ENCODE results near the gene PINLYP. TPM values are rescaled to one million over a fixed set of nuclear protein-coding genes. Genes with fewer than 3 reads are reported as not detected.

PINLYP gene
- total RNA-seq, 1 experiment from 2014 or later, result 11.9 TPM

DNA sequence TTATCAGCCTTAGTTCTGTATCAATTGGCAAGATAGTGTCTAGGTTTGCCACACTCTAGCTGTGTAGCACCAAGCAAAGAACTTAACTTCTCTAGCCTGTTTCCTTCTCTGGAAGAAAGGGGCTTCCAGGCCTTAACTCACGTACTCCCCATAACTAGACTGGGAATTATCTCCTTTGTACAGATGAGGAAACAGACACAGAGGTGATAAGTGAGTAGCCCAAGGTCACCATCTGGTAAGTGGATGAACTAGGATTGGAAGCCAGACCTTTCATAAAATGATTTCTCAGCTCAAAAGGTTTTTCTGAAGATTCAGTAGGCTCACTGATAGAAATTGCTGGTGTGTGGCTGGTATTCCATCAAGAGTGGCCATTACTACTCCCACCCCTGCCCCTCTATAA lies 40.7 kb downstream of the PINLYP start:
- H3K4me1 Mint-ChIP-seq, result peaks cover 11 to 14% of the 10 kb centered on the region in 2 experiments
- no peak overlapping the region for H3K27ac ChIP-seq (ENCODE audit: insufficient read length, low read depth, low read length)
- H3K79me2 ChIP-seq (ENCODE audit: insufficient read depth, low read length), result no peaks in the 10 kb centered on the region
- H2BK15ac ChIP-seq (ENCODE audit: low read depth, low read length), result no peak overlapping the region
- H2BK20ac ChIP-seq (ENCODE audit: low read depth, low read length, poor library complexity, severe bottlenecking), result no peak overlapping the region
- H2AK5ac ChIP-seq (ENCODE audit: insufficient read length, low read length), result no peak overlapping the region
- H4K8ac ChIP-seq (replicated peaks; ENCODE audit: insufficient read length, low read depth, low read length), result no peak overlapping the region
- no peak overlapping the region for H4K91ac ChIP-seq (ENCODE audit: insufficient read length, low read depth, low read length)
- H3K18ac ChIP-seq (ENCODE audit: insufficient read length, low read depth, low read length), result no peak overlapping the region
- TF ChIP-seq, protein P1, sequence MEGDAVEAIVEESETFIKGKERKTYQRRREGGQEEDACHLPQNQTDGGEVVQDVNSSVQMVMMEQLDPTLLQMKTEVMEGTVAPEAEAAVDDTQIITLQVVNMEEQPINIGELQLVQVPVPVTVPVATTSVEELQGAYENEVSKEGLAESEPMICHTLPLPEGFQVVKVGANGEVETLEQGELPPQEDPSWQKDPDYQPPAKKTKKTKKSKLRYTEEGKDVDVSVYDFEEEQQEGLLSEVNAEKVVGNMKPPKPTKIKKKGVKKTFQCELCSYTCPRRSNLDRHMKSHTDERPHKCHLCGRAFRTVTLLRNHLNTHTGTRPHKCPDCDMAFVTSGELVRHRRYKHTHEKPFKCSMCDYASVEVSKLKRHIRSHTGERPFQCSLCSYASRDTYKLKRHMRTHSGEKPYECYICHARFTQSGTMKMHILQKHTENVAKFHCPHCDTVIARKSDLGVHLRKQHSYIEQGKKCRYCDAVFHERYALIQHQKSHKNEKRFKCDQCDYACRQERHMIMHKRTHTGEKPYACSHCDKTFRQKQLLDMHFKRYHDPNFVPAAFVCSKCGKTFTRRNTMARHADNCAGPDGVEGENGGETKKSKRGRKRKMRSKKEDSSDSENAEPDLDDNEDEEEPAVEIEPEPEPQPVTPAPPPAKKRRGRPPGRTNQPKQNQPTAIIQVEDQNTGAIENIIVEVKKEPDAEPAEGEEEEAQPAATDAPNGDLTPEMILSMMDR (conservative IDR thresholded peaks at IDR 0.05), result no peak
- no peaks in the 10 kb centered on the region for H3K27me3 ChIP-seq (ENCODE audit: insufficient read depth, low read length)
- peaks cover 28 to 30% (median 29%) of the 10 kb centered on the region in 3 experiments for H3K36me3 Mint-ChIP-seq (ENCODE audit: insufficient read depth in 1 of 3, low read depth in 3 of 3)
- no peak overlapping the region for H2BK12ac ChIP-seq (ENCODE audit: insufficient read length, low read depth, low read length)
- H3K27me3 Mint-ChIP-seq (ENCODE audit: low read depth), result no peaks in the 10 kb centered on the region; the same call in 1 of the 2 replicates
- H4K5ac ChIP-seq (ENCODE audit: insufficient read length, low read depth, low read length), result no peak overlapping the region
- H3K9me3 Mint-ChIP-seq, result peaks cover 3% of the 10 kb centered on the region in 2 experiments; a peak in 4 of 5 replicates
- no CpG with 5 or more reads among the region's 1 CpG for WGBS (ENCODE audit: extremely low coverage, insufficient read length, low lambda C conversion rate)
- H3K4ac ChIP-seq (ENCODE audit: low read depth, low read length), result no peak overlapping the region
- no peak overlapping the region for H3K4me2 ChIP-seq (ENCODE audit: insufficient read depth, insufficient read length, low read length)
- no peak overlapping the region for H3K27ac Mint-ChIP-seq
- H3K14ac ChIP-seq (ENCODE audit: insufficient read depth, low read length), result no peak overlapping the region
- no peak overlapping the region for H2BK5ac ChIP-seq (ENCODE audit: insufficient read length, low read length)
- H3K23me2 ChIP-seq (ENCODE audit: insufficient read length, low read depth, low read length, poor library complexity, severe bottlenecking), result peaks cover 14% of the 10 kb centered on the region
- H3K56ac ChIP-seq (ENCODE audit: insufficient read length, low read depth, low read length), result no peak overlapping the region
- no peak overlapping the region for H2AFZ ChIP-seq (ENCODE audit: low read length)
- no peaks in the 10 kb centered on the region for H3K79me1 ChIP-seq (ENCODE audit: insufficient read depth, low read depth, low read length, poor library complexity, severe bottlenecking)
- peak overlapping the region; percentile 19 for H3K9ac ChIP-seq (ENCODE audit: extremely low read depth, insufficient read length, low read length)
- no peaks in the 10 kb centered on the region for H3K9me3 ChIP-seq (ENCODE audit: control insufficient read depth, low read depth, low read length)
- DNase-seq, result no peak
- H3K4me1 ChIP-seq (ENCODE audit: insufficient read depth, low read length), result no peaks in the 10 kb centered on the region; the same call in 1 of the 2 replicates
- H3T11ph ChIP-seq (ENCODE audit: low read length), result no peak overlapping the region
- H3K23ac ChIP-seq (ENCODE audit: insufficient read length, low read depth, low read length), result no peak overlapping the region
- H4K20me1 ChIP-seq (ENCODE audit: control insufficient read depth, insufficient read depth, insufficient read length), result no peaks in the 10 kb centered on the region
- H3K4me3 Mint-ChIP-seq, result no peak overlapping the region
- H2BK120ac ChIP-seq (ENCODE audit: low read depth, low read length, poor library complexity, severe bottlenecking), result no peak overlapping the region

All from H9 (cell line).